GM18858 (cell line): ENCODE measurements around the gene TP73.

ENCODE experiments used
- ATAC-seq: cut with Tn5 transposase; IDR thresholded peaks from one replicate; pipeline ENCODE4 v1.9.1; 2021; ENCODE audit not compliant: unreplicated experiment

TP73 gene

DNA sequence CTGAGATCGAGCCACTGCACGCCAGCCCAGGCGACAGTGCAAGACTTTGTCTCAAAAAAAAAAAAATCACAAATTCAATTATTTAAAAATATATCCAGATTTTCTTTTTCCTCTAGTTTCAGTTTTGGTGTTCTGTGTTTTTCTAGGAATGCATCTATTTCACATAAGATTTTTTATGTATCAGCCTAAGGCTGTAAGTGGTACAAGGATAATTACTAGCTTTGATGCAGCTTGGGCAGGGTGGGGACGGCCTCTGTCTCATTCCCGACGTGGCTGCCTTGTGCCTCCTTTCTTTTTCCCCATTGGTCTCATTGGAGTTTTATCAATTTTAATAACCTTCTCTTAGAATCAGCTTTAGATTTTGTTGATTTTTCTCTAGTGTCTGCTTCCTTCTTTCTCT lies 106.8 kb downstream of the TP73 start:
- no peak for ATAC-seq

GRCh38 chr1:3759796-3760195 lies 107.5 kb downstream of the TP73 start:
- no peak for ATAC-seq

- no peak for ATAC-seq
These were observed 109.1 kb downstream of the TP73 start for GRCh38 chr1:3761296-3762010.

- no peak for ATAC-seq
These were observed 110.0 kb downstream of the TP73 start for GRCh38 chr1:3762151-3762872.

DNA sequence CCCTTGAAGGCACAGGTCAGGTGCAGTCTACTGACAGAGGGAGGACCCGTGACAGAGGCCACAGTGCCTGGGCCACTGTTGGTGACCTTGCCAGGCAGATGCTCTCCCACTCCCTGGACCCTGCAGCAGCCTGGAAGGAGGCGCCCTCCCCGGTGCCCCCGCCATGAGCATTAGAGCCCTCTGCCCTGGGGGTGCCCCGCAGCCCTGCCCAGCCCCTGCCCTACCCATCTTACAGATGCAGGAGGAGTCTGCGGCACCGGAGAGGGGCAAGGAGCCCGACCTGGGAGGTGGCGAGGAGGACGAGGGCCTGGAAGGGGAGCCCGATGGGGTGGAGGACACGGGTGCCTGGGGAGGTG lies 110.5 kb downstream of the TP73 start:
- ATAC-seq = no peak

- no peak for ATAC-seq
These were observed 111.2 kb downstream of the TP73 start for GRCh38 chr1:3763351-3764125.

GRCh38 chr1:3767328-3767925 lies 115.1 kb downstream of the TP73 start:
- no peak for ATAC-seq

GRCh38 chr1:3768811-3769390 lies 116.6 kb downstream of the TP73 start:
- no peak for ATAC-seq

DNA sequence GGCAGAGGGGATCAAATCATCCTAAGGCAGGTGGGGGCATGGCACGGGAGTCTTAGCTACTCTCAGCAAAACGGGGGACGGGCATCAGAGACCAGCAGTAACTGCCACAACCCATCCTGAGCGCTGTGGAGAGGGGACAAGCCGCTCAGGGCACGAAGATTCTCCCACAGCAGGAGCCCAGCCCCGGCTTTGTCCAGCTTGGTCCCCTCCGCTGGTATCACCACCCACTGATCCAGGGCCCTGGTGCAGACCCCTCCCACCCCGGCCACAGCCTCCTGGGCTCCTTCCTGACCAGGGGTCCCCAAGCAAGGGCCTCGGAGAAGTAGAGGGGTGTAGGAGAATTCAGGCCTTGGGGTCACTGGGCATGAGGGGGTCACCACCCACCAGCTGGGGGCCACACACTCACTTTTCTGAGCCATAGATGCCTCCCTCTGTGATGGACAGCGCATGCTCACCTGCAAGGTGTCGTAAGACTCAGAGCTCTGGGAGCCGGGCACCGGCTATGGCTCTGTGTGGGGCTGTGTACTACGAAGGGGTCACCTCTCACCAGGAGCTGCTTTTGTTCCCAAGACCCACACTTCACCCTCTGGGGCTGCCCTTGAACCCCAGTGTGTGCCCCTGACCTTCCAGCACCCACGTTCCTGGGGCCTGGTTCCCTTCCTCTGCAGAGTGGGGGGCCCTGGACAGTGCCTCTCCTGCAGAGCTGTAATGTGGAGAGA lies 117.9 kb downstream of the TP73 start:
- no peak for ATAC-seq

DNA sequence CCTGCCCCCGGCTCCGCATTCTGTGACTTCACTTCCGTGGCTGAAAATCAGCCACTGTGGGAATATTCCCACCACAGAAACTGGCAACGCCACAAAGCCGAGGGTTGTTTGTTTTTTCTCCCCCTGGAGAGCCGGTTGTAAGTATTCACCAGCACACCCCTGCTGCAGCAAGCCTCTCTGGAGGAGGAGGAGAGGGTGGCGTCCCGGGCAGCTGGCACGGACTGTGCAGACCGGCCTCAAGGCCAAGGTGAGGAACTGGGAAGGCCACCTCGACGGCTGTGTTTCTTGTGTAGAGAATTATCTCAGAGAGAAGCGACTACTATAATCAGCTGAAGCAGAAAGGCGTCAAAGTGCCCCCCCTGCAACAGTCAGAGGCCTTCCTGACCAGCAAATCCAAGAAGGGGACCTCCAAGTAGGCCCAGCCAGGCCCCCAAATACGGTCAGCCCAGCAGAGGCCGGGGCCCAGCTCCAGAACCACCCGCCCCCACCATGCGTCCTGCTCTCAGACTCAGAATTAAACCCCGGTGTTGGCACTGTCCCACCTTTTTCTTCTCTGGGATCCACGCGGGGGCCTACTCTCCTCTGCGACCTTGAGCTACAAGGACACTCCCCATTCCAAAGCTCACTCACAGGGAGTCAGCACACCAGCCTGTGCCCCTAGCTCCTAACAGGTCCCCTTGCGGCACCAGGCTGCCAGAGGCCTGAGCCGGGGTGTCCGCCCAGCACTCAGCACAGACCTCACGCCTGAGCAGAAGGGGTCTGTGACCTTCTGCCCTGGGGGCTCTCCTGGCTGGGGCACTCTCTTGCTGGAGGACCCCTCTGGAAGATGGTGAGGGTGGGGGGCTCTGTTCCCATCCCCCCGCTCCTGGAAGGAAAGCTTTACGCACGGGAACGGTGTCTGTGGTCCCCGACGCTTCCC lies 119.1 kb downstream of the TP73 start:
- ATAC-seq = no peak

DNA sequence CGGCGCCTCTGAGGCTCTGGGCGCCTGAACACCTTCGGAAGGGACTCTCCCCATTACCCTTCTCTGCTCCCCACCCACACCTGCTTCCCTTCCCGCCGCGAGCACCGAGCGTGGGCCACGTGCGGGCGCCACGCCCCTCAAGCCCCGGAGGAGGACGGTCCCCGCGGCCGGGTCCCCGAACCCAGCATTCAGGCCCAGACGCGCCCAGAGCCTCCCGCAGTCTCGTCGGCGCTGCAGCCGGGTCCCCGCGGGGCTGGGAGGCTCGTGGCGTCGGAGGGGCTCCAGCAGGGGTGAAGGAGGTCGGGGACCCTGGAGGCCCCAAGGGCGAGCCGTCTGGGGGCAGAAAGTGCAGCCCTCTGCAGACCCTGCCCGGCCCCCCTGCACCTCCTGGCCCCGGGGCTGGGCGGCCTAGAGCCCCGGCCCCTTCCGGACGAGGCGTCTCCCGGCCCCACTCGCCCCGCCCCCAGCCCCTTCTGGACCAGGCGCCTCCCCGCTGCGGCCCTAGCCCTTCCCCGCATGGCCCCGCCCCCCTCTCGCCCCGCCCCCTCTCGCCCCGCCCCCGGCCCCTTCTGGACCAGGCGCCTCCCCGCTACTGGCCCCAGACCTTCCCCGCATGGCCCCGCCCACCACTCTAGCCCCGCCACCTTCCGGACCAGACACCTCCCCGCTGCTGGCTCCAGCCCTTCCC lies 119.9 kb downstream of the TP73 start:
- ATAC-seq = no peak

GRCh38 chr1:3772715-3773571 lies 120.6 kb downstream of the TP73 start, which contains the start of gene SMIM1:
TSS of gene SMIM1 (plus strand) at chr1:3772749. CDS start at chr1:3775374, 2,625 bp downstream.
- ATAC-seq = no peak

DNA sequence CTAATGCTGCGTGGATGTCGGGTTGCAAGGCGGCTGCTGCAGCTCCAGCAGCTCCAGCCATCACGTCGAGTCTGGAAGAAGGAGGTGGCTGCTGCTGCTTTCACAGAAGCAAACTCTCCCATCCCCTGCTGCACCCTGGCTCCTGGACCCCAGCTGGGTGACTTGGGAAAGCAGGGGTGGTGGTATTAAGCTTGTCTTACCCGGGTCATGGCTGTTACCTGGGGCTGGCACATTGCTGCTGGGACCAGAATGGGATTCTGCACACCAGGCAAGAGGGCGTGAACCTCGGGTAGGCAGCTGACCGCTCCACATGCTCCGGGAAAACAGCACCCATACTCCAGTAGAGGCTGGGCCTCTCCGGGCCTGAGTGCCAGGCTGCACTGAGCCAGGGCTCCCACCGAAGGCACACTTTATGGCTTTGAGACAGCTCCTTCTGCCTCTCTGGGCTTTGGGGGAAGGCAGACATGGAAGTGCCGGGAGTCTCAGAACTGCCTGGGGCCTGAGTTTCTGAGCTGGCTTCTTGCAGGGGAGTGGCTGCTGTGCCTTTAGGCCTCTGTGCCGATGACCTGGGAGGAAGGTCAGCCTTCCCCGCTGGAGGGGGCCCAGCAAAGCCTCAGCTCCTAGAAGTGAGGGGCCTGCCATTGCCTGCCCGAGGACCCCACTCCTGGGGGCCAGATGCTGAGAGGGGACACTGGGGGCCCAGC lies 121.4 kb downstream of the TP73 start:
- no peak for ATAC-seq

- ATAC-seq = no peak
These were observed 122.1 kb downstream of the TP73 start for GRCh38 chr1:3774276-3774945.

DNA sequence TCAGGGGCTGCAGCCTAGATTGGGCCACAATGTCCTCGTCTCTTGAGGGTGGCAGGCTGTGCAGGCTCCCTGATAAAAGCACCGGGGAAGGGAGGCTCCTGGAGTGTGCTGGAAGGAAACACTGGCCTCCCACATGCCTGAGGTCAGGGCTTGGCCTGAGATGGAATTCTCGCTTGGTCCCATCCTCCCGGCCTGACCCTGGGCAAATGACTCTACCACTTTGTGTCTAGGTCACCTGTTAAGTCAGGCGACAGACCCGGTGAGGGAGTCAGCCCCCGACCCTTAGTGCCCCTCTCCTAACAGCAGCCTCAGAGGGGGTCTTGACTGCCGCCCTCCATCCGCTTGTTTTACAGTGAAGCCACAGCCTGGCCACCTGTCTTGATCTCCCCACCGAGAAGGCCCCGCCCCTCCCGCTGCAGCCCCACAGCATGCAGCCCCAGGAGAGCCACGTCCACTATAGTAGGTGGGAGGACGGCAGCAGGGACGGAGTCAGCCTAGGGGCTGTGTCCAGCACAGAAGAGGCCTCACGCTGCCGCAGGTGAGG lies 122.7 kb downstream of the TP73 start:
- no peak for ATAC-seq

GRCh38 chr1:3775490-3776230 lies 123.3 kb downstream of the TP73 start:
- no peak for ATAC-seq
